ENCODE results near the gene STPG3. TPM values are rescaled to one million over a fixed set of nuclear protein-coding genes. Genes with fewer than 3 reads are reported as not detected.

STPG3 gene
- total and polyA plus RNA-seq, 9 of the 15 experiments (the other 6 are each of a cell fraction or from before 2014, with no cell fraction given) = not detected

- TF ChIP-seq ZBTB33 (CRISPR knock-in tag; IDR thresholded peaks at IDR 0.05) (peak; percentile 98), ARNT (IDR thresholded peaks at IDR 0.05) (no peak), RREB1 (CRISPR knock-in tag; IDR thresholded peaks at IDR 0.05) (no peak), FOXA3 (CRISPR knock-in tag; conservative IDR thresholded peaks at IDR 0.05 in 1 of 2, IDR thresholded peaks at IDR 0.05 in 1 of 2) (no peak), ZNF184 (CRISPR knock-in tag; IDR thresholded peaks at IDR 0.05) (no peak), ZNF175 (CRISPR knock-in tag; IDR thresholded peaks at IDR 0.05; ENCODE audit: low read depth) (no peak), RBM22 (IDR thresholded peaks at IDR 0.05; ENCODE audit: low read depth, low read length, poor library complexity, severe bottlenecking) (peak; percentile 56), TEAD4 (IDR thresholded peaks at IDR 0.05; ENCODE audit: low read length) (no peak), TEAD4 (CRISPR knock-in tag; IDR thresholded peaks at IDR 0.05; ENCODE audit: borderline replicate concordance) (no peak), PTTG1 (tag; IDR thresholded peaks at IDR 0.05; ENCODE audit: low read depth) (no peak), BRD4 (IDR thresholded peaks at IDR 0.05) (no peak), ATF3 (IDR thresholded peaks at IDR 0.05) (no peak), ATF3 (CRISPR knock-in tag; conservative IDR thresholded peaks at IDR 0.05) (no peak), ZNF347 (CRISPR knock-in tag; IDR thresholded peaks at IDR 0.05; ENCODE audit: low read depth) (no peak), GTF3C2 (IDR thresholded peaks at IDR 0.05; ENCODE audit: borderline replicate concordance, extremely low read depth, insufficient read length) (no peak)
Measured at GRCh38 chr9:137220317-137221094, 30.6 kb upstream of the STPG3 start (continued).
